GM12891 (cell line): ENCODE data around the gene OGDH.

Experiments used
- DNase-seq: peaks from one replicate; pipeline ENCODE4 v3.0.0; 2011; ENCODE audit warnings: low spot score; ENCODE audit not compliant: insufficient read length
- FAIRE-seq: peaks from 2 replicates; lab custom pipeline; 2011; peaks lifted over from hg19 to GRCh38; lab: Jason Lieb, UNC
- PAX5 ChIP-seq: IDR thresholded peaks from 2 replicates; pipeline ENCODE4 v1.6.1; 2011; ENCODE audit warnings: low read length, moderate library complexity, mild to moderate bottlenecking; ENCODE audit not compliant: insufficient read depth, severe bottlenecking
- POLR2A ChIP-seq: IDR thresholded peaks from 2 replicates; pipeline ENCODE4 v1.6.1; 2011; ENCODE audit warnings: low read depth, low read length, control low read depth
- POLR2AphosphoS5 ChIP-seq: IDR thresholded peaks from 2 replicates; pipeline ENCODE4 v1.6.1; 2011; ENCODE audit warnings: low read depth, low read length, control low read depth
- POU2F2 ChIP-seq: IDR thresholded peaks from 2 replicates; pipeline ENCODE4 v1.6.1; 2011; ENCODE audit warnings: low read depth, mild to moderate bottlenecking, control low read depth, low read length, moderate library complexity
- SPI1 ChIP-seq: IDR thresholded peaks from 2 replicates; pipeline ENCODE4 v1.6.1; 2011; ENCODE audit warnings: low read depth, low read length, control low read depth
- TAF1 ChIP-seq: IDR thresholded peaks from 2 replicates; pipeline ENCODE4 v1.6.1; 2011; ENCODE audit warnings: low read depth, low read length, control low read depth

Gene OGDH

DNA sequence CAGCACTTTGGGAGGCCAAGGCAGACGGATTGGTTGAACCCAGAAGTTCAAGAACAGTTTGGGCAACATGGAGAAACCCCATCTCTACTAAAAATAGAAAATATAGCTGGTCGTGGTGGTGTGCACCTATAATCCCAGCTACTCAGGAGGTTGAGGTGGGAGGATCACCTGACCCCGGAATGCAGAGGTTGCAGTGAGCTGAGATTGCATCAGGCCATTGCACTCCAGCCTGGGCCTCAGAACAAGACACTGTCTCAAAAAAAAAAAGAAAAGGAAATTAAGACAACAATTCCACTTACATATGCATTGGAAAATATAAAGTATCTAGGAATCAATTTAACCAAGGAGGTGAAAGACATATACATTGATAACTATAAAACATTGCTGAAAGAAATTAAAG lies 7.2 kb upstream of the OGDH start:
- TF ChIP-seq POU2F2 (no peak), POLR2AphosphoS5 (no peak), PAX5 (no peak), SPI1 (no peak), TAF1 (no peak)
- FAIRE-seq: no peak
- DNase-seq: no peak

- TF ChIP-seq POLR2A: no peak
- TF ChIP-seq POU2F2: no peak
- no peak for TF ChIP-seq TAF1
- no peak for TF ChIP-seq POLR2AphosphoS5
- no peak for TF ChIP-seq SPI1
- TF ChIP-seq PAX5: no peak
- FAIRE-seq (no peak), DNase-seq (no peak)
These were observed 3.9 kb upstream of the OGDH start for GRCh38 chr7:44602576-44602910.

DNA sequence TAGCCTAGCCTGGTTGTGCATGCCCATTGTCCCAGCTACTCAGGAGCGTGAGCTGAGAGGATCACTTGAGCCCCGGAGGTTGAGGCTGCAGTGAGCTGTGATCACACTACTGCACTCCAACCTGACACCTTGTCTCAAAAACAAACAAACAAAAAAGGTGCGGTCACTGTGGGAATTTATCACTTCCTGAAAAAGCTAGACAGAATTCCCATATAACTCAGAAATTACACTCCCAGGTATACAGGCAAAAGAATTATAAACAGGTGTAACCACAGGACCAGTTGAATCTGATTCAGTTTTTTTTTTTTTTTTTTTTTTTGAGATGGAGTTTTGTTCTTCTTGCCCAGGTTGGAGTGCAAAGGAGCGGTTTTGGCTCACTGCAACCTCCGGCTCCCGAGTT lies 3.2 kb upstream of the OGDH start:
- FAIRE-seq: no peak
- no peak for DNase-seq
- TF ChIP-seq POLR2AphosphoS5 (no peak), POU2F2 (no peak), PAX5 (no peak), POLR2A (no peak), TAF1 (no peak), SPI1 (no peak)

- FAIRE-seq (no peak), DNase-seq (no peak)
- TF ChIP-seq SPI1 (no peak), POU2F2 (no peak)
These were observed 1.5 kb upstream of the OGDH start for GRCh38 chr7:44604941-44605340.

DNA sequence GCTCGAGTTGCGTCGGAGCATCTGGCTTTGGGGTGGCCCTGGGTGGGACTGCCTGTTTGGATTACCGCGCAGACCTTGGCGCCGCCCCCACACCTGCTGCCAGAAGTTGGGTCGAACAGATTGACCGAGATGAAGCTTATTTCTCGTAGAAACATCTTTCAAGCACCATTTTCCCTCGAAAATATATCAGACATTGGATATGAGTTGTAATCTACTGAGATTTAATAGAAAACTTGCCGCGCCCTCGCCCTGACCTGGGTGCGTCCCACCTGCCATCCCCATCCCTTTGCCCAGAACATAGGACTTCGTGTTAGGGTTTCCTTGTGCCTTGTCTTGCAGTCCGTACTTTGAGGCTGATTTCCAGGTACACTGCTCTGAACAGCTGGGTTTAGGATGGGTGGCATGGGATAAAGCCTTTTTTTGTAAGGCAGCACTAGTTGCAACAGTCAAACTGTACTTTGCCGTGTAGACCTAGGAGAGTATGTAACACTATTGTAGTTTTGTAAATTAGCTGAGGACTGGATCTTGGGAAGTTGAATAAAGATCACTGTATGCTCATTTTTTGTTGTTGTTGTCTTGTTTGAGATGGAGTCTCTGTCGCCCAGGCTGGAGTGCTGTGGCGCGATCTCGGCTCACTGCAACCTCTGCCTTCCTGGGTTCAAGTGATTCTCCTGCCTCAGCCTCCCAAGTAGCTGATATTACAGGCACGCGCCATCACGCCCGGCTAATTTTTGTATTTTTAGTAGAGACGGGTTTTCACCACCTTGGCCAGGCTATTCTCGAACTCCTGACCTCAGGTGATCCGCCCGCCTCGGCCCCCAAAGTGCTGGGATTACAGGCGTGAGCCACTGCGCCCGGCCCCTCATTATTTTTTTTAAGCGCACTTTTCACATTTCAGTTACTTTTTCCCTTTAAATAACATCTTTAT lies 978 bp downstream of the OGDH start:
- no peak for FAIRE-seq
- no peak for TF ChIP-seq POU2F2
- TF ChIP-seq POLR2A: no peak
- TF ChIP-seq PAX5: no peak
- no peak for TF ChIP-seq TAF1
- no peak for TF ChIP-seq SPI1
- TF ChIP-seq POLR2AphosphoS5: no peak
- DNase-seq: no peak

- TF ChIP-seq POLR2A (no peak), POU2F2 (no peak), POLR2AphosphoS5 (no peak)
- FAIRE-seq (no peak), DNase-seq (no peak)
These were observed 2.7 kb downstream of the OGDH start for GRCh38 chr7:44608916-44609648.

DNA sequence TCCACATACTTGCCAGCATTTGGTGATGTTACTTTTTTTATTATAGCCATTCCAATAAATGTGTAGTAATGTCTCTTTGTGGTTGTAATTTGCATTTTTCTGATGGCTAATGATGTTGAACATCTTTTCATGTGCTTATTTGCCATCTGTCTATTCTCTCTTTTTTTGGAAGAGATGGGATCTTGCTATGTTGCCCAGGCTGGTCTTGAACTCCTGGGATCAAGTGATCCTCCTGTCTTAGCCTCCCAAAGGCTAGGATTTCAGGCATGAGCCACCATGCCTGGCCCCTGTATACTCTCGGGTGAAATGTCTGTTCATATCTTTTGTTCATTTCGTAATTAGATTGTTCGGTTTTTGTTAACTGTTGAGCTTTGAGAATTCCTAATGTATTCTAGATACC lies 3.4 kb downstream of the OGDH start:
- DNase-seq (no peak), FAIRE-seq (no peak)
- TF ChIP-seq PAX5 (no peak), POU2F2 (no peak), SPI1 (no peak), POLR2AphosphoS5 (no peak), TAF1 (no peak), POLR2A (no peak)

GRCh38 chr7:44615149-44615611 lies 8.8 kb downstream of the OGDH start:
- peak; percentile 80 for FAIRE-seq
- no peak for DNase-seq

DNA sequence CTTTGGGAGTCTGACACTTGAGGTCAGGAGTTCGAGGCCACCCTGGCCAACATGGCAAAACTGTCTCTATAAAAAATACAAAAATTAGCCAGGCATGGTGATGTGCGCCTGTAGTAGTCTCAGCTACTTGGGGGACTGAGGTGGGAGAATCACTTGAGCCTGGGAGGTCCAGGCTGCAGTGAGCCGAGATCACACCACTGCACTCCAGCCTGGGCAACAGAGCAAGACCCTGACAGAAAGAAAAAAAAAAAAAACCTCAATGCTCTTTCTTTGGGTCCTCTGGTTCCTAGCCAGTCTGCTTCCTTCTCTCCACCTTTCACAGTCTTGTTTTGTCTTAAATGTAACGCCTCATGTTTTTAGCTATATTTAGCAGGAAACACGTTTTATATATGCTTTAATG lies 9.4 kb downstream of the OGDH start:
- DNase-seq (no peak), FAIRE-seq (no peak)
- no peak for TF ChIP-seq PAX5
- no peak for TF ChIP-seq POU2F2
- no peak for TF ChIP-seq SPI1
- TF ChIP-seq POLR2AphosphoS5: no peak

More at GRCh38 chr7:44615149-44615611, 8.8 kb downstream of the OGDH start:
- TF ChIP-seq PAX5 (no peak), POU2F2 (no peak), SPI1 (peak; percentile 53), POLR2AphosphoS5 (no peak), POLR2A (no peak), TAF1 (no peak)

- TF ChIP-seq SPI1 (no peak), PAX5 (no peak), POU2F2 (no peak)
- DNase-seq (no peak), FAIRE-seq (no peak)
These were observed 10.1 kb downstream of the OGDH start for GRCh38 chr7:44616545-44616944.
